DOHH2 (cell line): ENCODE results near the gene SLC7A6.

ENCODE experiments used
- H3F3A ChIP-seq: fragments of 200-600 bp; sonication (generic), shearing (Covaris generic); 2 replicates; pipeline ENCODE4 v1.6.0; 2016; ENCODE audit warnings: antibody characterized with exemption, mild to moderate bottlenecking; ENCODE audit not compliant: control insufficient read depth, insufficient read depth
- H3K27ac ChIP-seq: fragments of 200-600 bp; sonication (generic); 2 replicates; pipeline ENCODE4 v1.5.1; 2014; ENCODE audit warnings: low read depth, mild to moderate bottlenecking, low read length, moderate library complexity
- H3K27me3 ChIP-seq: fragments of 200-600 bp; sonication (generic); 2 replicates; pipeline ENCODE4 v1.6.1; 2014; ENCODE audit warnings: mild to moderate bottlenecking, low read length, mixed read lengths; ENCODE audit not compliant: control insufficient read depth
- H3K36me3 ChIP-seq: fragments of 200-600 bp; sonication (generic); 2 replicates; pipeline ENCODE4 v1.6.1; 2014; ENCODE audit warnings: mild to moderate bottlenecking, low read length, moderate library complexity, mixed read lengths; ENCODE audit not compliant: control insufficient read depth
- H3K4me1 ChIP-seq: fragments of 200-600 bp; sonication (generic); 2 replicates; pipeline ENCODE4 v1.6.1; 2014; ENCODE audit warnings: mild to moderate bottlenecking, low read length, mixed read lengths; ENCODE audit not compliant: control insufficient read depth
- H3K4me2 ChIP-seq: fragments of 200-600 bp; sonication (generic); 2 replicates; pipeline ENCODE4 v1.6.0; 2014; ENCODE audit warnings: mild to moderate bottlenecking, low read length, moderate library complexity
- H3K4me3 ChIP-seq: fragments of 200-600 bp; sonication (generic); 2 replicates; pipeline ENCODE4 v1.5.1; 2014; ENCODE audit warnings: mild to moderate bottlenecking, low read length, mixed read lengths
- H3K79me2 ChIP-seq: fragments of 200-600 bp; sonication (generic); 2 replicates; pipeline ENCODE4 v1.6.1; 2014; ENCODE audit warnings: mild to moderate bottlenecking, low read length, mixed read lengths; ENCODE audit not compliant: control insufficient read depth
- H3K9me2 ChIP-seq: fragments of 200-600 bp; sonication (generic); replicated peaks from 2 replicates; pipeline ENCODE4 v1.6.1; 2014; ENCODE audit warnings: mild to moderate bottlenecking, low read length, mixed read lengths; ENCODE audit not compliant: control insufficient read depth
- H3K9me3 ChIP-seq: fragments of 200-600 bp; sonication (generic); 2 replicates; pipeline ENCODE4 v1.6.1; 2014; ENCODE audit warnings: antibody characterized with exemption, low read length, mixed read lengths; ENCODE audit not compliant: control insufficient read depth, insufficient read depth
- H4K20me1 ChIP-seq: fragments of 200-600 bp; sonication (generic); 2 replicates; pipeline ENCODE4 v1.6.0; 2014; ENCODE audit warnings: low read depth, mild to moderate bottlenecking, antibody characterized with exemption, low read length, moderate library complexity; ENCODE audit not compliant: control insufficient read depth, insufficient read depth
- EZH2phosphoT487 ChIP-seq: fragments of 200-600 bp; sonication (generic); IDR thresholded peaks from 2 replicates; pipeline ENCODE4 v1.6.1; 2017; ENCODE audit warnings: borderline replicate concordance, mild to moderate bottlenecking, antibody characterized with exemption, low read length, moderate library complexity, mixed read lengths
- TF ChIP-seq, protein P1 (sequence below): fragments of 200-600 bp; sonication (generic); IDR thresholded peaks from one replicate; pipeline ENCODE4 v1.5.1; 2014; ENCODE audit warnings: antibody characterized with exemption, mild to moderate bottlenecking, low read depth, low read length; ENCODE audit not compliant: poor library complexity, severe bottlenecking

SLC7A6 gene

DNA sequence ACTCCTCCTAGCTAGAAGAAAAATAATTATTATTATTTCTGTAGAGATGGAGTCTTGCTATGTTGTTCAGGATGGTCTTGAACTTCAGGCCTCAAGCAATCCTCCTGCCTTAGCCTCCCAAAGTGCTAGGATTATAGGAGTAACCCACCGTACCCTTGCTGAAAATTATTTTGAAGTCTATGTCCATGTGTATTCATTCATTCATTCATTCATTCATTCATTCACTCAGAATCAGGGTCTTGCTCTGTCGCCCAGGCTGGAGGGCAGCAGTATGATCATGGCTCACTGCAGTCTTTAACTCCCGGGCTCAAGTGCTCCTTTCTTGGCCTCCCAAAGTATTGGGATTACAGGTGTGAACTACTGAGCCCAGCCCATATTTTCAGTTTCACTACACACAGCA lies 42.3 kb downstream of the SLC7A6 start:
- H3K9me2 ChIP-seq: no peaks in the 10 kb centered on the region
- H3F3A ChIP-seq: peaks cover 15% of the 10 kb centered on the region
- 0 out of 2 replicates have a peak, but pooled peaks cover 2% of the 10 kb centered on the region for H4K20me1 ChIP-seq
- H3K27me3 ChIP-seq: no peaks in the 10 kb centered on the region
- H3K79me2 ChIP-seq: peaks cover 61% of the 10 kb centered on the region
- peaks cover 81% of the 10 kb centered on the region for H3K36me3 ChIP-seq
- H3K9me3 ChIP-seq: no peaks in the 10 kb centered on the region
- no peak overlapping the region for H3K4me3 ChIP-seq
- H3K4me1 ChIP-seq: peaks cover 15% of the 10 kb centered on the region
- TF ChIP-seq, protein P1, sequence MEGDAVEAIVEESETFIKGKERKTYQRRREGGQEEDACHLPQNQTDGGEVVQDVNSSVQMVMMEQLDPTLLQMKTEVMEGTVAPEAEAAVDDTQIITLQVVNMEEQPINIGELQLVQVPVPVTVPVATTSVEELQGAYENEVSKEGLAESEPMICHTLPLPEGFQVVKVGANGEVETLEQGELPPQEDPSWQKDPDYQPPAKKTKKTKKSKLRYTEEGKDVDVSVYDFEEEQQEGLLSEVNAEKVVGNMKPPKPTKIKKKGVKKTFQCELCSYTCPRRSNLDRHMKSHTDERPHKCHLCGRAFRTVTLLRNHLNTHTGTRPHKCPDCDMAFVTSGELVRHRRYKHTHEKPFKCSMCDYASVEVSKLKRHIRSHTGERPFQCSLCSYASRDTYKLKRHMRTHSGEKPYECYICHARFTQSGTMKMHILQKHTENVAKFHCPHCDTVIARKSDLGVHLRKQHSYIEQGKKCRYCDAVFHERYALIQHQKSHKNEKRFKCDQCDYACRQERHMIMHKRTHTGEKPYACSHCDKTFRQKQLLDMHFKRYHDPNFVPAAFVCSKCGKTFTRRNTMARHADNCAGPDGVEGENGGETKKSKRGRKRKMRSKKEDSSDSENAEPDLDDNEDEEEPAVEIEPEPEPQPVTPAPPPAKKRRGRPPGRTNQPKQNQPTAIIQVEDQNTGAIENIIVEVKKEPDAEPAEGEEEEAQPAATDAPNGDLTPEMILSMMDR: no peak
- TF ChIP-seq EZH2phosphoT487: no peak
- H3K27ac ChIP-seq: no peak overlapping the region
- H3K4me2 ChIP-seq: no peak overlapping the region

DNA sequence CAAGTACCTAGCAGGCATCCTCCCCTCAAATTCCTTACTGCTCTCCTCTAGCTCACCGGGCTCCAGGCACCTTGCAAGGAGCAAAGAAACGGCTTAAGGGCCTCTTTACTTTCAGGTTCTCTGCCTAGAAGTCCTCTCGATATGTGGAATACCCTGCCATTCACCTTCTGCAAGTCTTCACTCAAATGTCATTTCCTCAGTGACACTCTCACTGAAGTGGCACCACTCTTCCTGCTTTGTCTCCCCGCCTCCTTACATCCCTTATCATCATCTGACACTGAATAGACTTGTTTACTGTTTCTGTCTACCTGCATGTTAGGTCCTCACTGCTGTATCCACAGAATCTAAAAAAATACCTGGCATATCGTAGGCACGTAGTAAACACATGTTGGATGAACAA lies 45.5 kb downstream of the SLC7A6 start:
- H3F3A ChIP-seq: peaks cover 7% of the 10 kb centered on the region; the same call in 1 of the 2 replicates
- H3K79me2 ChIP-seq: peaks cover 91% of the 10 kb centered on the region
- no peaks in the 10 kb centered on the region for H3K27me3 ChIP-seq
- no peaks in the 10 kb centered on the region for H3K9me3 ChIP-seq
- H3K36me3 ChIP-seq: peaks cover 73% of the 10 kb centered on the region
- no peak for TF ChIP-seq EZH2phosphoT487
- TF ChIP-seq, protein P1: no peak
- peak overlapping the region; percentile 66 for H3K27ac ChIP-seq
- H3K4me3 ChIP-seq: peak overlapping the region; percentile 99
- no peaks in the 10 kb centered on the region for H4K20me1 ChIP-seq
- peaks cover 22% of the 10 kb centered on the region for H3K4me1 ChIP-seq
- H3K4me2 ChIP-seq: peak overlapping the region; percentile 91
- no peaks in the 10 kb centered on the region for H3K9me2 ChIP-seq

GRCh38 chr16:68310437-68310773 lies 46.1 kb downstream of the SLC7A6 start:
- Histone ChIP-seq H3K79me2 (peaks cover 90% of the 10 kb centered on the region), H3K4me2 (peak overlapping the region; percentile 91), H3K9me2 (no peaks in the 10 kb centered on the region), H3K9me3 (no peaks in the 10 kb centered on the region), H3K27me3 (no peaks in the 10 kb centered on the region), H3K4me3 (peak overlapping the region; percentile 99), H3K27ac (peak overlapping the region; percentile 66), H3K36me3 (peaks cover 72% of the 10 kb centered on the region), H4K20me1 (no peaks in the 10 kb centered on the region), H3F3A (peaks cover 7% of the 10 kb centered on the region; the same call in 1 of the 2 replicates), H3K4me1 (peaks cover 22% of the 10 kb centered on the region)
- TF ChIP-seq, protein P1: no peak
- TF ChIP-seq EZH2phosphoT487: no peak
